ENCODE data around the gene UBR2. TPM values are rescaled to one million over a fixed set of nuclear protein-coding genes. Genes with fewer than 3 reads are reported as not detected.
"Not testable (repeated sequence)": the region's sequence is repeated elsewhere in the genome, so short reads cannot be mapped to it uniquely, and the experiment has no call there.

UBR2 gene
- polyA plus RNA-seq, 4 donors = 24.9 to 32.3 (median 28.2) TPM

DNA sequence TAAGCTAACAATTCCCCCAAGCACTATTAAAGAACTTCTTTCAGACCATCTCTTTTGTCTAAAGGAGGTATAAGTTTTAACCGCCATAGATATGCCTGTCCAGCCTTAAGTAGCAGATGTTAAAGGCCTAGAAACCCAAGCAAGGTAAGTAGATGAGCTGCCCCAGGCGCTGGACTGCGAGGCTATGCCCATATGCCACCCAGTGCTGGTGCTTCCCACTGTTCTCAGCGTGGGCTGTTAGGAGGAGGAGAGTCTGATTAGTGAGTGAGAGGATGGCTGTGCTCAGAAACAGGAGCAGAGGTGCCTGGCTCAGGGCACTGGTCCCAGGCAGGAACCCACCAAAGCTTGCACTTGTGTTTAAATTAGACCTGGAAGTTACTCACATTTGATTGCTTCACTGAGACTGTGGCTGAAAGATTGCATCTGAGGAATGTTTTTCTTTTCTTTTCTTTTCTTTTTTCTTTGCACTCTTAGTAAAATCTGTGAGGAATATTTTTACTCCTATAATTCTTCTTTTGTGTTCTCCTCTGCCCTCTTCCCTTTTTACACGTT is 126.4 kb downstream of the UBR2 start:
- DNase-seq (ENCODE audit: low read depth in 4 of 4, low spot score in 3 of 4) = no peak

GRCh38 chr6:42690872-42691271 is 127.0 kb downstream of the UBR2 start:
- no peak for DNase-seq (ENCODE audit: low read depth in 4 of 4, low spot score in 3 of 4)

GRCh38 chr6:42692137-42692911 is 128.5 kb downstream of the UBR2 start:
- no peak for DNase-seq (ENCODE audit: low read depth in 4 of 4, low spot score in 3 of 4)

DNA sequence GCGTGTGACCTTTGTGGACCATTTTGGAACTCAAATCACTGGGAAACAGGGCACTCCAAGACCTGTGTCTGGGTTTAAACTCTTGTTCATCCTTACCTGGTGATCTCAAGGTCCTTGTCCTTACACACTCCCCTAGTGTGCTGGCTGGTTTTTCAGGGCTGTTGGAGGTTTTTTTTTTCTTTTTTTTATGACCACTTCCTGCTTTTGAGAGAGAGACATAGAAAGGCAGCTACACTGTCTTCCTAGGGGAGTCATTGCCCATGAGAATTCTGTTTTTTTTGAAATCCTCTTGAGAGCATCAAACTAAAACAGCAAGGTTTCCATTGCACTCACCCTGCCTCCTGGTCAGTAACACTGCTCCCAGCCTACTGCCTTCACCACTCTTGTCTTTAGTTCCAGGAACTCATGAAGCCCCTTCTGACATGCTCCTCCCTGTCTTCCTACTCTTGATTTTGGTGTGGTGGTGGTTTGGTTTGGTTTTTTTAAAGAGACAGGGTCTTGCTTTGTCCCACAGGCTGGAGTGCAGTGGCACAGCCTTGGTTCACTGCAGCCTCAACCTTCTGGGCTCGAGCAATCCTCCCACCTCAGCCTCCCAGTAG is 130.0 kb downstream of the UBR2 start:
- DNase-seq (ENCODE audit: low read depth in 4 of 4, low spot score in 3 of 4) = no peak

DNA sequence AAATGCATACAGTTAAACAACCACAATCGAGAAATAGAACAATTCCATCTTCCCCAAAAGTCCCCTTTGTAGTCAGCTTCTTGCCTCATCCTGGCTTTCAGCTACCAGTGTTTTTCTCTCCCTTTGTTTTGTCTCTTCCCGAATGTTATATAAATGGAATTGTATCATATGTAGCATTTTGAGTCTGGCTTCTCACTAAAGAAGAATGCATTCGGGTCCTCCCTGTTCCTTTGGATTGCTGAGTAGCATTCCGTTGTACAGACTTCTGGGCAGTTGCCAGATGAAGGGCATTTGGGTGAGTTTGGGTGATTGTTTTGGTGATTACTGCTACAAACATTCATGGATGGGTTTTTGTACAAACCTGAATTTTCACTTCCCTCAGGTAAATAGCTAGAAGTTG is 130.8 kb downstream of the UBR2 start:
- DNase-seq (ENCODE audit: low read depth in 4 of 4, low spot score in 3 of 4) = no peak

- DNase-seq (ENCODE audit: low read depth in 4 of 4, low spot score in 3 of 4) = no peak
Measured at GRCh38 chr6:42696526-42697267, 132.9 kb downstream of the UBR2 start.

GRCh38 chr6:42697268-42697655 is 133.4 kb downstream of the UBR2 start:
- DNase-seq (ENCODE audit: low read depth in 4 of 4, low spot score in 3 of 4) = no peak

GRCh38 chr6:42698217-42698616 is 134.4 kb downstream of the UBR2 start:
- DNase-seq (ENCODE audit: low read depth in 4 of 4, low spot score in 3 of 4) = no peak

DNA sequence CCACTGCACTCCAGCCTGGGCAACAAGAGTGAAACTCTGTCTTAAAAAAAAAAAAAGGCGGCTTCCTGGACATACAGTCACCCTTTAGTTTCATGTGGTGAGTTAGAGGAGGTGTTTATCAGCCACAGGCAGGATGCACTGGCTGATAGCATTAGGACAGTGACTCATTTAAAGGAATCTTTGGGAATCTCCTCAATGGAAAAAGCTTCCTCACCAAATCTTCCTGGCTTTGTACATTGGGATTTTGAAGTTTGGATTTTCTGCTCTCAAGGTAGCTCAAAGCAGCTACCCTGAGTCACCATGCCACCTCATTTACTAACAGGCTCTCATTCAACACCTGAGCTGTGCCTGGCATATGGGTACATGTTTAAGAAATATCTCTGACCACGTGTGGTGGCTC is 138.4 kb downstream of the UBR2 start:
- DNase-seq (ENCODE audit: low read depth in 4 of 4, low spot score in 3 of 4) = no peak

GRCh38 chr6:42702786-42703185 is 139.0 kb downstream of the UBR2 start:
- DNase-seq (ENCODE audit: low read depth in 4 of 4, low spot score in 3 of 4) = not testable (repeated sequence)

DNA sequence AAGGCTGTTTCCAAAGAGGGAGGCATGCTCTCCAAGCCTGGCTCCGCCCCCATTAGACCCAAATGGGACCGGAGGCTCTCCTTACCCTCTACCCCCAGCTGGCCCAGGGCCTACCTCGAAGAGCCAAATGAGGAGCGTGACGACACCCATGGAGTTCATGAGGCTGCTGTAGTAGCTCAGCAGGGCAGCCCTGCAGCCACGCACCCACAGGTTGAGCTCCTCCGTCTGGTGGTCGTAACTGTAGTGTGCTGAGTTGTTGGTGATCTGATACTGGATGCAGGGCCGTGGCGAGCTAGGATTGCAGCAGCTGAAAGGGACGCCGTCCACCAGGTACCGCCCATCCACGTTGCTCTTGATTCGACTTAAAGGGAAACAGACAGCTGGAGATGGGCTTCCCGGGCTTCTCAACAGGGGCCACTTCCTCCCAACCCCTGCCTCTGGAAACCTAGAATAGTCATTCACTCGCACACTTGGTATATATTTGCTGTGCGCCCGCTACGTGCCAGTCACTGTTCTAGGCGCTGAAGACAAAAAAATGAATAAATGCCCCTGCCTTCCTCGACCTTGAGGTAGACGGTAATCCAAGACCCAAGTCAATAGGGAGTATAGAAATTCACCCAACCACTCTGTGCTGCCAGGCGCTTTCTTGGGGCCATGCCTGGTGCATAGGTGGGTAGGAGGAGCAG is 140.6 kb downstream of the UBR2 start:
- DNase-seq (ENCODE audit: low read depth in 4 of 4, low spot score in 3 of 4) = peak in 2 of 4 donors; percentile 25 to 58

DNA sequence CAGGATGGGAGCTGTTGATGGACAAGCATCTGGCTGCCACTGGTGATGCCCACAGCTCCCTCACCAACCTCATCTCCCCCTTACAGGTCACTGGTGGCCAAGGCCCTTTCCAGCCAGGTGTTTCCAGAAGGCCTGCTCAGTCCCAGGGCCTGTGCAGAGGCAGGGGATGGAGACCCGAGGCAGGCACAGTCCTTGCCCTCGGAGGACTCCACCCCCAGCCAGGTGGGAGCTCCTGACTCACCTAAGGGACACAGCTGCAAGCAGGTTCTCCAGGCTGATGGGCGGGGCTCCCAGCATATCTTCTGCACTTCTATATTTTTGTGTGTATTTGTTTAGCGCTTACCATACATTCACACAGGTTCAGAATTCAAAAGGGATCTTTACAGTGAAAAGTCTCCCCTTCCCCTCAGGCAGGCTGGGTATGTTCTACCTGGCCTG is 141.1 kb downstream of the UBR2 start:
- DNase-seq (ENCODE audit: low read depth in 4 of 4, low spot score in 3 of 4) = no peak

- no peak for DNase-seq (ENCODE audit: low read depth in 4 of 4, low spot score in 3 of 4)
Measured at GRCh38 chr6:42707595-42707994, 143.8 kb downstream of the UBR2 start.

- DNase-seq (ENCODE audit: low read depth in 4 of 4, low spot score in 3 of 4) = no peak
Measured at GRCh38 chr6:42708096-42708495, 144.3 kb downstream of the UBR2 start.

DNA sequence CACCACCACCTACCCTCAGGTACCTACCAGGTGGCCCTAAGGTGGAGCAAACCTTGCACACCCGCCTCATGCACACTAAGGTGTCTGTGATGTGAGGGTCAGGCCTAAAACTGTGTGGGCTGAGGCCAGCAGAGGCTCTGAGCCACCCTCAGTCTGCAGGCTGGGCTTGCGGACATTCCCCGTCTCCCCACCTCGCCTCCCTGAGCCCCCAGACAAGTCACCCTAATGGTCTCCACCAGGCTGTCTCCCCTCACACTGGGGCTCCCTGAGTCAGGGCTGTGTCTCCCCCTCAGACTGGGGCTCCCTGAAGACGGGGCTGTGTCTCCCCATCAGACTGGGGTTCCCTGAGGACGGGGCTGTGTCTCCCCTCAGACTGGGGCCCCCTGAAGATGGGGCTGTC is 146.0 kb downstream of the UBR2 start:
- DNase-seq (ENCODE audit: low read depth in 4 of 4, low spot score in 3 of 4) = no peak

GRCh38 chr6:42710316-42710715 is 146.5 kb downstream of the UBR2 start:
- DNase-seq (ENCODE audit: low read depth in 4 of 4, low spot score in 3 of 4) = no peak

DNA sequence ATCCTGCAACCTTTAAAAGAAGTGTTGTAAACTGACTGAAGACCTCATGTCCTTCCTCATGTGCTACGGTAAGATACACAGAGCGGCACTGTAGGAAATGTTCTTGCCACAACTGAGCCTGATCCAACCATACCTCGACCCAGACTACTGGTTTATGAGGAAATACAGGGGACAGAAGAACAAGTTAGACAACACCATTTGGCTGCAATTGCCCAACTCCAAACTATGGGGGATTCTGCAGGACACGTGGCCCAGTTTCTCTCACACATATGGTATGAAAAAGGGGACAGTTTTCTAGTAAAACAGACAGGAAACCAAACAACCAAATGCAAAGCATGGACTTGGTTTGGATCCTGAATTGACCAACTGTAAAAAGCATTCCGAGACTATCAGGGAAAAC is 148.1 kb downstream of the UBR2 start:
- no peak for DNase-seq (ENCODE audit: low read depth in 4 of 4, low spot score in 3 of 4)

DNA sequence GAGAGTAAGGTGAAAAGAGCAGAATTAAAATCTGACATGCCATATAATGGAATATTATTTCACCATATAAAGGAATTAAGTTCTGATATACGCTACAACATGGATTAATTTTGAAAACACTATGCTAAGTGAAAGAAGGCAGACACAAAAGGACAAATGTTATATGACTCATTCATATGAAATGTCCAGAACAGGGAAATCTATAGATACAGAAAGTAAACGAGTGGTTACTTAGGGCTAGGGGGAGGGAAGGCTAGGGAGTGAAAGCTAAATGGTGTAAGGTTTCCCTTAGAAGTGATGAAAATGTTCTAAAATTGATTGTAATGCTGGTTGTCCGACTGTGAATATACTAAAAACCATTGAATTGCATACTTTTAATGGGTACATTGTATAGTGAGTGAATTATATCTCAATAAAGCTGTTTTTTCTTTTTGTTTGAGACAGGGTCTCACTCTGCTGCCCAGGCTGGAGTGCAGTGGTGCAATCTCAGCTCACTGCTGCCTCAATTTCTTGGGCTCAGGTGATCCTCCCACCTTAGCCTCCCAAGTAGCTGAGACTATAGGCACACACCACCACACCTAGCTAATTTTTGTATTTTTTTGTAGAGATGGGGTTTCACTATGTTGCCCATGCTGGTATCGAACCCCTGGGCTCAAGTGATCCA is 150.4 kb downstream of the UBR2 start:
- no peak for DNase-seq (ENCODE audit: low read depth in 4 of 4, low spot score in 3 of 4)

DNA sequence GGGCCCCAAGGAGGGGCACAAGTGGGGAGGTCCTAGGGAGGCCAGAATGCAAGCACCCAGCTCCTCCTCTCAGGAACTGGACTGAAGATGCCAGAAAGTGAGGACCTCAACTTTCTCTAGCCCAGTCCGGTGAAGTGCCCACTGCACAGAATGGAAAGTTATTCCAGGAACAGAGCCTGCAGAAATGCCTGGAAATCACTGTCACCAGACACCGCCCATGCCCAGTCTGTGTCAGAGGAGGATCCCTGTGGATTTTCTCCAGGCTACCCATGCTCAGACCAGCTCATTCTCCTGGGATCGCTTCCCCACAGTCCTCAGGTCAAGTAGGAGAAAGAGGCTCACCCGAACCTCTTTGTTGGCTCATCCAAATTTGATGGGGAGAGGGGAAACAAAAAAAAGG is 152.0 kb downstream of the UBR2 start:
- no peak for DNase-seq (ENCODE audit: low read depth in 4 of 4, low spot score in 3 of 4)

DNA sequence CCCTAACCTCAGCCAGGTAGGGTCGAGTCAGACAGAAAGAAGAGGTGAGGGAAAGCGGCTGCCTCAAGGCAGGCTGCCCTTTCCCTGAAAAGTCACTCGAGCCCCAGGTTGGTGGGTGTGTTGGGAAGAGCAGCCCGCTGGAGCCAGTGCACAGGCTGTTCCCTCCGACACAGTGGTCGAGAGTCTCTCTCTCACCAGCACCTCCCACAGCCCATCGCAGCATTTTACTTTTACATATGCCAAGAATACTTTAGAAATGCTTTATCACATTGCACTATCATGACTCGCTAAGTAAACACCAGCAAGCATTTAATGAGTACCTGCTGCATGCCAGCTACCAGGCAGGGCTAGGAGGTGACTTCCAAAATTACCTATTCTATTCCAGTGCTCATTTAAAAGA is 156.9 kb downstream of the UBR2 start:
- no peak for DNase-seq (ENCODE audit: low read depth in 4 of 4, low spot score in 3 of 4)
